ENCODE measurements around the gene OR7G2.

- TF ChIP-seq CTCF (IDR thresholded peaks at IDR 0.05) (no peak), POLR2A (IDR thresholded peaks at IDR 0.05) (no peak)
Observed at GRCh38 chr19:9076901-9077300, 30.4 kb downstream of the OR7G2 start.

Measured in uterus (tissue), 2 donors.